Measurements from ENCODE around the gene IL19. TPM values are rescaled to one million over a fixed set of nuclear protein-coding genes. Genes with fewer than 3 reads are reported as not detected.

Gene IL19
- total RNA-seq, 2 donors from 2014 or later: not detected

DNA sequence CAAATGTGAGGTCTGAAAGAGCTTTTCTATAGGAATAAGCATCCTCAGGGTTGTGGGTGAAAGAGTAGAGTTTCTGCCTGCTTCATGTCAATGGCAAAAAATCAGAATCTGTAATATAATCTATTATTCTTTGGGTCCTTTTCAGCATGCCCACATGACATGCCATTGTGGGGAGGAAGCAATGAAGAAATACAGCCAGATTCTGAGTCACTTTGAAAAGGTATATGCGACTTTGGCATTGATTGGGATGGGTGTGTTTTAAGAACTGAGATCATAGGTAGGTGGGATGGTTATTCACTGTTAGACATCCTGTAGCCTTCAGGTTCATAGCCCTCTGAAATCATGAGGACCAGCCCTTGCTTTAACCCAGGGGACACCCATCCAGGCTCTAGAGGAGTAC lies 96.7 kb downstream of the IL19 start:
- ATAC-seq (no peak), DNase-seq (no peak)
- intact Hi-C loops (cut with DNase I, micrococcal nuclease): no loop called here

DNA sequence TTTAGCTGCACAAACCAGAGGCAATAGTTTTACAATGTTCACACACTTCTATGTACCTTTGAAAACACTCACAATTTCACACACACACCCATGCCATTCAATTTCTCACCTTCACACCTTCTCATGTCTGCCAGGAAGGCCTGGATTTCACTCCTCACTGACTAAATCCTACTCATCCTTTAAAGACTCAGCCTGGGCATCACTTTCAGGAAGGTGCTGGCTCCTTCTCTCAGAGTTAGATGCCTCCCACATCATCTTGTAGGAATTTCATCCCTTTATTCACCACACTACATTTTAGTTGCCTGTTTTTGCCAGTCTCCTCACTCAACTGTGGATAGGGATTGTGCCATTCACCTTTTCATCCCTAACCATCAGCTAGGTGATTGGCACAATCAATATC lies 97.1 kb downstream of the IL19 start:
- DNase-seq (no peak), ATAC-seq (no peak)
- intact Hi-C loops (cut with DNase I, micrococcal nuclease): loop anchor here in 1 of 2 donors (2.0 kb wide), 1 partner anchor 35 kb away; no protein-coding TSS in a partner anchor

DNA sequence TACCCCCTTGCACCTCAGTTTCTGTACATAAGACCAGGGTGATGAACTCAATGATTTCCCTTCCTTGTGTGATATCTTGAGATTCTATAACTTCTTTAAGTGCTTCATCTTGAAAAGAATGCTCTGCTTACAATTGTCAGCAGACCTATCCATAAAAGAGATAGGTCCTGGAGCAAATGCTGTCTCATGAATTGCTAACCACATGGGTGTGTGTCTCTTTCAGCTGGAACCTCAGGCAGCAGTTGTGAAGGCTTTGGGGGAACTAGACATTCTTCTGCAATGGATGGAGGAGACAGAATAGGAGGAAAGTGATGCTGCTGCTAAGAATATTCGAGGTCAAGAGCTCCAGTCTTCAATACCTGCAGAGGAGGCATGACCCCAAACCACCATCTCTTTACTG lies 97.7 kb downstream of the IL19 start:
- no peak for DNase-seq

DNA sequence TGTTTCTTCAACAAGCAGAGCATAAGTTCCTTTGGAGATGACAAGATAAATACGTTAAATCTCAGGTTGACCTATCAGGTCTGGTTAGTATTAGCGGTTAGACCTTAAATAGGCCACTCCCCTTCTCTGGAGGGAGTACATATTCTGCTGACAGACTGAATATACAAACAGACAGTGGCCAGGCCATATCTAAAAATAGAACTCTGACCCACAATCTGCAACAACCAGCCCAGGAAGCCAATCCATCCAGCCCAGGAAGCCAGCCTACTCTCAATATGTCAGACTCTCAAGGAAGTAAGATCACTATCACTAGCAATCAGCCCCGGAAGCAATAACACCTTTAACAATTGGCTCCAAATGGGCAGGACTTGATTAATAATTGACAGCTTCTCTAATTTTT lies 101.6 kb downstream of the IL19 start:
- intact Hi-C loops (cut with DNase I, micrococcal nuclease): no loop called here
- ATAC-seq (no peak), DNase-seq (no peak)

More for the DNA sequence above, 97.7 kb downstream of the IL19 start:
- intact Hi-C loops (cut with DNase I, micrococcal nuclease): loop anchor here in 1 of 2 donors (2.0 kb wide), 1 partner anchor 35 kb away; no protein-coding TSS in a partner anchor
- ATAC-seq: no peak

- ATAC-seq: no peak
- no peak for DNase-seq
Observed at GRCh38 chr1:206873603-206874188, 103.1 kb downstream of the IL19 start.

DNA sequence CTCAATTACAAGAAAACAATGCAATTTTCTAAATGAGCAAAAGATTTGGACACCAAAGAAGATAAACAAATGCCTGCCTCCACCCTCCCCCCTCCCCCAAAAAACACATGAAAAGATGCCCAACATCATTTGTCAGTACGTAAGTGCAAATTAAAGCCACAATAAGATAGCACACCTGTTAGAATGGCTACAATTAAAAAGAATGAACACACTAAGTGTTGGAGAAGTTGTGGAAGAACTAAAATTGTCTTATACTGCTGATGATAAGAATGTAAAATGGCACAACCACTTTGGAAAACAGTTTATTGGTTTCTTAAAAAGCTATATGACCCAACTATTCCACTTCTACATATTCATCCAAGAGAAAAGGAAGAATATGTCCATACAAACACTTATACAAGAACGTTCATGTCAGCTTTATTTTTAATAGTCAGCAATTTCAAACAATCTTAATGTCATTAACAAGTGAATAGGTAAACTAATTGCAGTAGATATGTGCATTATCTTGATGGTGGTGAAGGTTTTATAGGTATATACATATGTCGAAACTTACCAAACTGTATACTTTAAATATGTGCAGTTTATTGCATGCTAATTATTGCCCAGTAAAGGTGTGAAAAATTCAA lies 105.3 kb downstream of the IL19 start:
- intact Hi-C loops (cut with DNase I, micrococcal nuclease): no loop called here
- ATAC-seq (no peak), DNase-seq (no peak)

More at GRCh38 chr1:206873603-206874188, 103.1 kb downstream of the IL19 start:
- intact Hi-C loops (cut with DNase I, micrococcal nuclease): no loop called here

DNA sequence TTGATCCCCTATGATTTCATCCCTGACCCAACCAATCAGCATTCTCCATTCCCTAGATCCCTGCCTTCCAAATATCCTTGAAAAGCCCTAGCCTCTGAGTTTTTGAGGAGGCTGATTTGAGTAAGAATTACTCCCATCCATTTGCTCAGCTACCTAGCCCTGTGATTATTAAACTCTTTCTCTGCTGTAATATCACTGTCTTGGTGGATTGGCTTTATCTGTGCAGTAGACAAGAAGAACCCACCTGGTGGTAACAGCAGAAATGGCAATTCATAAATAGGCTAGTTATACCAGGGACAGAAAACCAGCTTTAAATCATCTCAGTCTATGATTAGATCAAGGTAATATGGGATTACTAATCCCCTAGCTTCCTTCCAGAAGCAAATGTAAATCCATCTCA lies 107.9 kb downstream of the IL19 start:
- ATAC-seq: no peak
- intact Hi-C loops (cut with DNase I, micrococcal nuclease): no loop called here
- no peak for DNase-seq

GRCh38 chr1:206880314-206880713 lies 109.7 kb downstream of the IL19 start:
- no peak for ATAC-seq
- DNase-seq: no peak
- intact Hi-C loops (cut with DNase I, micrococcal nuclease): no loop called here

DNA sequence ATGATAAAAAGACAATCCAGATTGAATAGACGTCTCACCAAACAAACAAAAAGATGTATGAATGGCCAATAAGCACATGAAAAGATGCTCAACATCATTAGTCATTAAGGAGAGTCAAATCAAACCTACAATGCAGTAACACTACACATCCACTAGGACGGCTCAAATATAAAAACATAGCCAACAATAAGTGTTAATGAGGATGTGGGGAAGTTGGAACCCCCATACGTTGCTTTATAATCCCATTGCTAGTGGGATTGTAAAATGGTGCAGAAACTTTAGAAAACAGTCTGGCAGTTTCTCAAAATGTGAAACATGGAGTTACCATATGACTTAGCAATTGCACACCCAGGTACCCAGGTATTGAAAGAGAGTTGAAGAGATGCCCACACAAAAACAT lies 112.0 kb downstream of the IL19 start:
- intact Hi-C loops (cut with DNase I, micrococcal nuclease): no loop called here
- DNase-seq: no peak
- ATAC-seq: no peak

DNA sequence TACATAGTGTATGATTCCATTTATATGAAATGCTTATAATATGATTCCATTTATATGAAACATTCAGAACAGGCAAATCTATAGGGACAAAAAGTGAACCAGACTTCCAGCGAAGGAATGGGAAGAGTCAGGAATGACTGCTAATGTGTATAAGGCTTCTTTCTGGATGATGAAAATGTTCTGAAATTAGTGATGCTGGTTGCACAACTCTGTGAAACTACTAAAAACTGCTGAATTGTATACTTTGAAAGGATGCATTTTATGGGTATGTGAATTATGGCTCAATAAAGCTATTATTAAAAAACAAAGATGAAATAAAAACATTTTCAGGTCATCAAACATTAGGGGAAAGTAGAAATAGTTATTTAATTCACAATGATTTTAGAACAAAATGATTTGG lies 112.6 kb downstream of the IL19 start:
- intact Hi-C loops (cut with DNase I, micrococcal nuclease): no loop called here
- ATAC-seq: no peak
- DNase-seq: no peak

- no peak for DNase-seq
- no peak for ATAC-seq
- intact Hi-C loops (cut with DNase I, micrococcal nuclease): no loop called here
Observed at GRCh38 chr1:206883876-206884275, 113.3 kb downstream of the IL19 start.

- ATAC-seq (no peak), DNase-seq (no peak)
- intact Hi-C loops (cut with DNase I, micrococcal nuclease): no loop called here
Observed at GRCh38 chr1:206885341-206886060, 114.9 kb downstream of the IL19 start.

GRCh38 chr1:206886831-206887230 lies 116.3 kb downstream of the IL19 start:
- intact Hi-C loops (cut with DNase I, micrococcal nuclease): no loop called here
- DNase-seq: no peak
- no peak for ATAC-seq

DNA sequence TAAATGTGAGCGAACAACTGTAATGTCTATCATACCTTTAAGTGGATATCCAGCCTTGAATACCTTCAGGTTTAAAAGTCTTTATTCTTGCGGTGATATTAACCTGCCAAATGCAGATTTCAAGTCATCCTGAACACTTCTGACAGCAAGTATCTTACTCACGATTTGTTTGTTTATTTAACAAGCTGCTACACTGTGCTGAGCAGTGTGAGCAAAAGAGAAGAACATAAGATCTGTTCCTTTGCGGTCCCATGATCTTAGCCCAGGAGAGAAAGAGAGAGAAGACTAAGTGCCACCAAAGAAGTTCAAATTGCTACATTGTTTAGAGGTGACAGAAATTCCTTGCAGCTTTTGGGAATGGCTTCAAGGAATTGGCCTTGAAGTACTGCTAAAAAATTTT lies 117.1 kb downstream of the IL19 start:
- no peak for DNase-seq
- ATAC-seq: no peak

DNA sequence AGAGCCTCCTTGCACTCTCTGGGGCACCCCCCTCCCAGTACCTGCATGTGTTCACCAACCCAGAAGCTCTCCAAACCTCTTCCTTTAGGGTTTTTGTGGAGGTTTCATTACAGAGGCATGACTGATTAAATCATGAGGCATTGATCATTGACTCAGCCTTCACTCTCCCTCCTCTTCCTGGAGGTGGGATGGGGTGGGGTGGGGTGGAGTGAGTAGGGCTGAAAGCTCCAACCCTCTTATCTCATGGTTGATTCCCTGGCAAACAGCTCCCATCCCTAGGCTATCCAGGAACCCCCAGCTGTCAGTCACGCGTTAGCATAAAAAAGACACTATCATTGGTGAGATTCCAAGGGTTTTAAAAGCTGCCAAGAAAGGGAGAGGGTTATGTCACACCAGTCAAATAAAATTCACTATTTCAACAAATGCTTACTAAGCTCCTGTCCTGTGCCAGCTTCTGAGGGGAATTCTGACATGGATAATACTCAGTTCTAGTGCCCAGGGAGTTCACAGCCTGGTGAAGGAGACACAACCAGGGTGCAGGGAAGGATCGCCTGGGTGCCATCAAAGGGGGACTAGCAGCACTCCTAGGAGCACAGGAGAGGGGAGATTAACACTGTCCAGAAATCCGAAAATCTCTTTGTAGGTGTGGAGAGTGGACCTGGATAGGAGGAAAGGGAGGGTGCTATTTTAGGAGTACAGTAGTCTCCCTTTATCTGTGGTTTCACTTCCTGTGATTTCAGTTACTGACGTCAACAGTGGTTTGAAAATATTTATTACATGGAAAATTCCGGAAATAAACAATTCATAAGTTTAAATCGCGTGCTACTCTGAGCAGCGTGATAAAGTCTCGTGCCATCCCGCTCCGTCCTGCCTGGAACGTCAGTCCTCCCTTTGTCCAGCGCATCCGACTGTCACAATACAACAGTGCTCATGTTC lies 119.8 kb downstream of the IL19 start:
- intact Hi-C loops (cut with DNase I, micrococcal nuclease): no loop called here
- peak in 1 of 2 donors; percentile 35 for DNase-seq
- ATAC-seq: no peak

More for the DNA sequence above, 117.1 kb downstream of the IL19 start:
- intact Hi-C loops (cut with DNase I, micrococcal nuclease): no loop called here

- DNase-seq (no peak), ATAC-seq (no peak)
- intact Hi-C loops (cut with DNase I, micrococcal nuclease): no loop called here
Observed at GRCh38 chr1:206891412-206891811, 120.8 kb downstream of the IL19 start.
